HepG2 (cell line): Measurements from ENCODE around the gene TRAPPC4. TPM values are rescaled to one million over a fixed set of nuclear protein-coding genes. Genes with fewer than 3 reads are reported as not detected.

Experiments used
- GFI1 ChIP-seq: sonication (generic); formaldehyde crosslinking; IDR thresholded peaks from 2 replicates; pipeline ENCODE4 v1.5.0; 2020; ENCODE audit warnings: missing genetic modification reagents, mild to moderate bottlenecking, borderline replicate concordance
- KDM1A ChIP-seq: IDR thresholded peaks from 2 replicates; pipeline ENCODE4 v1.6.1; 2016; ENCODE audit warnings: missing compliant biosample characterization
- KDM3A ChIP-seq: IDR thresholded peaks from 2 replicates; pipeline ENCODE4 v1.6.1; 2018; ENCODE audit warnings: low read depth, missing compliant biosample characterization
- PCBP2 ChIP-seq: fragments of 200-400 bp; formaldehyde crosslinking; optimal IDR thresholded peaks from 2 replicates; pipeline ENCODE3; 2018; ENCODE audit warnings: low read length, low read depth; ENCODE audit not compliant: poor library complexity, severe bottlenecking
- PHF20 ChIP-seq: sonication (generic); formaldehyde crosslinking; IDR thresholded peaks from 2 replicates; pipeline ENCODE4 v1.5.0; 2020; ENCODE audit warnings: mild to moderate bottlenecking, missing genetic modification reagents
- PHF21A ChIP-seq: sonication (generic); formaldehyde crosslinking; IDR thresholded peaks from 2 replicates; pipeline ENCODE4 v1.5.0; 2020; ENCODE audit warnings: mild to moderate bottlenecking, missing genetic modification reagents
- SMARCE1 ChIP-seq: fragments of 450-650 bp; IDR thresholded peaks from 2 replicates; pipeline ENCODE4 v1.6.1; 2017; ENCODE audit warnings: borderline replicate concordance
- ZNF124 ChIP-seq: sonication (generic); formaldehyde crosslinking; IDR thresholded peaks from 2 replicates; pipeline ENCODE4 v1.4.0; 2020; ENCODE audit warnings: missing genetic modification reagents
- ZNF430 ChIP-seq: sonication (generic); formaldehyde crosslinking; IDR thresholded peaks from 2 replicates; pipeline ENCODE4 v1.9.0; 2021; ENCODE audit warnings: mild to moderate bottlenecking, missing genetic modification reagents
- ZNF777 ChIP-seq: sonication (generic); formaldehyde crosslinking; IDR thresholded peaks from 2 replicates; pipeline ENCODE4 v1.4.0; 2020; ENCODE audit warnings: missing genetic modification reagents
- ZNF839 ChIP-seq: sonication (generic); formaldehyde crosslinking; IDR thresholded peaks from 2 replicates; pipeline ENCODE4 v1.4.0; 2020; ENCODE audit warnings: missing genetic modification reagents, mild to moderate bottlenecking, borderline replicate concordance
- polyA plus RNA-seq, 8 experiments: library from polyadenylated mRNA; depleted of rRNA in 3 of 8; stranded (reverse) in 7 of 8; unstranded in 1 of 8; fragments of >200 nt; fragmentation: Illumina TruSeq in 4 of 8; extraction: Trizol in 4 of 8; gene quantifications; 2 replicates each; pipeline versions ENCODE4 v1.2.1 to v1.2.3, GENCODE V29; 2011 to 2016; ENCODE audit warnings: low read depth in 4 of 8, missing spikeins in 1 of 8, mixed read lengths in 1 of 8; ENCODE audit not compliant: insufficient read depth in 1 of 8
- total RNA-seq, 5 experiments: library from RNA; depleted of rRNA; stranded (reverse); fragments of >200 nt; fragmentation: Illumina TruSeq; extraction: Trizol; gene quantifications; 2 replicates each; pipeline ENCODE4 v1.2.3, GENCODE V29; 2016; ENCODE audit warnings: low read depth in 1 of 5
- TF ChIP-seq, protein P1 (sequence below), 2 experiments: IDR thresholded peaks; 2 replicates each; pipeline ENCODE4 v1.6.1; 2011 to 2012; ENCODE audit warnings: low read length in 2 of 2, borderline replicate concordance in 1 of 2, low read depth in 1 of 2, mild to moderate bottlenecking in 1 of 2, moderate library complexity in 1 of 2
- TF ChIP-seq, protein P2 (sequence below): sonication (generic); formaldehyde crosslinking; IDR thresholded peaks from 2 replicates; pipeline ENCODE4 v1.4.0; 2020; ENCODE audit warnings: missing genetic modification reagents
- TF ChIP-seq, protein P3 (sequence below): sonication (generic); formaldehyde crosslinking; IDR thresholded peaks from 2 replicates; pipeline ENCODE4 v1.4.0; 2020; ENCODE audit warnings: mild to moderate bottlenecking, missing genetic modification reagents
- TF ChIP-seq, protein P4 (sequence below): sonication (generic); formaldehyde crosslinking; IDR thresholded peaks from 2 replicates; pipeline ENCODE4 v1.4.0; 2020; ENCODE audit warnings: missing genetic modification reagents

TRAPPC4 gene
- total and polyA plus RNA-seq, 2 of the 13 experiments (the other 11 are each of a cell fraction or from before 2014, with no cell fraction given), result 97.4 to 140 TPM

DNA sequence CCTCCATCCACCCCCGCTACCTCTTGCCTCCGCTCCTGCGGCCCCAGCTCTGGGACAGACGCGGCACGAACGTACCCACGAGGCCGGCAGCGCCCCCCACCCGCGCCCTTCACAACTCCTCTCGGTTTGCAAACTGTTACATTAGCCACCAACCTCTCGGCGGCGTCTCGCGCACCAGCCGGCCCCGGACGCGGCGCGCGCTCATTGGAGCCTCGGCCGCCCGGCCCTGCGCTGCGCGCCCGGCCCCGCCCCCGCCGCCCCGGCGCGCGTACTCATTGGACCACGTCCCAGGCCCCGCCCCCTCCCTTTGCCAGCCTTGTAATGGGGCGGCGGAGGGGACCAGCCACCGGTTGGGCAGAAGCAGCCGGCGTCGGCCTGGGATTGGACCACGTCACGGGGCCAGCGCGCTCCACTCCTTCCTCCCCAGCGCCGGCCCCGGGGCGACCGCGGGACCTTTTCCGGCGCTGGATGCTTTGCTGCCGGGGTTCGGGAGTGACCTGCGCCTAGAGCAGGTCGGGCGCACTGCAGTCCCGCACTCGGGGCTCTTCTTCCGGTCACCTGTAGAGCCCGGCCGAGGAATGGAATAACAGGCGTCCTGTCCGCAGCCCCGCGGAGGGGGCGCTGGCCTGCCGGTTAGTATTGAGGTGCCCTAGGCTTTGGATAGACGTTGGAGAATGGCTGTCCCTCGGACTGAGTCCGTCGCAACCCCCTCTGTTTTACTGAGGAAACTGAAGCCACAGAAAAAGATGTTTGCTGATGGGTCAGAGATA is 38.6 kb downstream of the TRAPPC4 start, which contains the start of gene HYOU1 (continued):
- TF ChIP-seq, protein P1, sequence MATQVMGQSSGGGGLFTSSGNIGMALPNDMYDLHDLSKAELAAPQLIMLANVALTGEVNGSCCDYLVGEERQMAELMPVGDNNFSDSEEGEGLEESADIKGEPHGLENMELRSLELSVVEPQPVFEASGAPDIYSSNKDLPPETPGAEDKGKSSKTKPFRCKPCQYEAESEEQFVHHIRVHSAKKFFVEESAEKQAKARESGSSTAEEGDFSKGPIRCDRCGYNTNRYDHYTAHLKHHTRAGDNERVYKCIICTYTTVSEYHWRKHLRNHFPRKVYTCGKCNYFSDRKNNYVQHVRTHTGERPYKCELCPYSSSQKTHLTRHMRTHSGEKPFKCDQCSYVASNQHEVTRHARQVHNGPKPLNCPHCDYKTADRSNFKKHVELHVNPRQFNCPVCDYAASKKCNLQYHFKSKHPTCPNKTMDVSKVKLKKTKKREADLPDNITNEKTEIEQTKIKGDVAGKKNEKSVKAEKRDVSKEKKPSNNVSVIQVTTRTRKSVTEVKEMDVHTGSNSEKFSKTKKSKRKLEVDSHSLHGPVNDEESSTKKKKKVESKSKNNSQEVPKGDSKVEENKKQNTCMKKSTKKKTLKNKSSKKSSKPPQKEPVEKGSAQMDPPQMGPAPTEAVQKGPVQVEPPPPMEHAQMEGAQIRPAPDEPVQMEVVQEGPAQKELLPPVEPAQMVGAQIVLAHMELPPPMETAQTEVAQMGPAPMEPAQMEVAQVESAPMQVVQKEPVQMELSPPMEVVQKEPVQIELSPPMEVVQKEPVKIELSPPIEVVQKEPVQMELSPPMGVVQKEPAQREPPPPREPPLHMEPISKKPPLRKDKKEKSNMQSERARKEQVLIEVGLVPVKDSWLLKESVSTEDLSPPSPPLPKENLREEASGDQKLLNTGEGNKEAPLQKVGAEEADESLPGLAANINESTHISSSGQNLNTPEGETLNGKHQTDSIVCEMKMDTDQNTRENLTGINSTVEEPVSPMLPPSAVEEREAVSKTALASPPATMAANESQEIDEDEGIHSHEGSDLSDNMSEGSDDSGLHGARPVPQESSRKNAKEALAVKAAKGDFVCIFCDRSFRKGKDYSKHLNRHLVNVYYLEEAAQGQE (IDR thresholded peaks at IDR 0.05; ENCODE audit: borderline replicate concordance in 1 of 2, low read depth in 1 of 2, low read length in 2 of 2), result peak in 1 of 2 experiments; percentile 33; a peak in 1 of 4 replicates
- TF ChIP-seq ZNF430 (CRISPR knock-in tag), result peak; percentile 52; the same call in 1 of the 2 replicates
- no peak for TF ChIP-seq KDM1A (CRISPR knock-in tag)
- peak; percentile 77 for TF ChIP-seq PHF20
- no peak for TF ChIP-seq PCBP2
- TF ChIP-seq, protein P2, sequence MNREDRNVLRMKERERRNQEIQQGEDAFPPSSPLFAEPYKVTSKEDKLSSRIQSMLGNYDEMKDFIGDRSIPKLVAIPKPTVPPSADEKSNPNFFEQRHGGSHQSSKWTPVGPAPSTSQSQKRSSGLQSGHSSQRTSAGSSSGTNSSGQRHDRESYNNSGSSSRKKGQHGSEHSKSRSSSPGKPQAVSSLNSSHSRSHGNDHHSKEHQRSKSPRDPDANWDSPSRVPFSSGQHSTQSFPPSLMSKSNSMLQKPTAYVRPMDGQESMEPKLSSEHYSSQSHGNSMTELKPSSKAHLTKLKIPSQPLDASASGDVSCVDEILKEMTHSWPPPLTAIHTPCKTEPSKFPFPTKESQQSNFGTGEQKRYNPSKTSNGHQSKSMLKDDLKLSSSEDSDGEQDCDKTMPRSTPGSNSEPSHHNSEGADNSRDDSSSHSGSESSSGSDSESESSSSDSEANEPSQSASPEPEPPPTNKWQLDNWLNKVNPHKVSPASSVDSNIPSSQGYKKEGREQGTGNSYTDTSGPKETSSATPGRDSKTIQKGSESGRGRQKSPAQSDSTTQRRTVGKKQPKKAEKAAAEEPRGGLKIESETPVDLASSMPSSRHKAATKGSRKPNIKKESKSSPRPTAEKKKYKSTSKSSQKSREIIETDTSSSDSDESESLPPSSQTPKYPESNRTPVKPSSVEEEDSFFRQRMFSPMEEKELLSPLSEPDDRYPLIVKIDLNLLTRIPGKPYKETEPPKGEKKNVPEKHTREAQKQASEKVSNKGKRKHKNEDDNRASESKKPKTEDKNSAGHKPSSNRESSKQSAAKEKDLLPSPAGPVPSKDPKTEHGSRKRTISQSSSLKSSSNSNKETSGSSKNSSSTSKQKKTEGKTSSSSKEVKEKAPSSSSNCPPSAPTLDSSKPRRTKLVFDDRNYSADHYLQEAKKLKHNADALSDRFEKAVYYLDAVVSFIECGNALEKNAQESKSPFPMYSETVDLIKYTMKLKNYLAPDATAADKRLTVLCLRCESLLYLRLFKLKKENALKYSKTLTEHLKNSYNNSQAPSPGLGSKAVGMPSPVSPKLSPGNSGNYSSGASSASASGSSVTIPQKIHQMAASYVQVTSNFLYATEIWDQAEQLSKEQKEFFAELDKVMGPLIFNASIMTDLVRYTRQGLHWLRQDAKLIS (CRISPR knock-in tag), result no peak
- TF ChIP-seq PHF21A (CRISPR knock-in tag), result peak; percentile 94
- TF ChIP-seq ZNF777 (CRISPR knock-in tag), result peak; percentile 65; the same call in 1 of the 2 replicates
- TF ChIP-seq ZNF124 (CRISPR knock-in tag), result no peak; the same call in 1 of the 2 replicates
- TF ChIP-seq GFI1, result no peak
- no peak for TF ChIP-seq KDM3A
- TF ChIP-seq, protein P3, sequence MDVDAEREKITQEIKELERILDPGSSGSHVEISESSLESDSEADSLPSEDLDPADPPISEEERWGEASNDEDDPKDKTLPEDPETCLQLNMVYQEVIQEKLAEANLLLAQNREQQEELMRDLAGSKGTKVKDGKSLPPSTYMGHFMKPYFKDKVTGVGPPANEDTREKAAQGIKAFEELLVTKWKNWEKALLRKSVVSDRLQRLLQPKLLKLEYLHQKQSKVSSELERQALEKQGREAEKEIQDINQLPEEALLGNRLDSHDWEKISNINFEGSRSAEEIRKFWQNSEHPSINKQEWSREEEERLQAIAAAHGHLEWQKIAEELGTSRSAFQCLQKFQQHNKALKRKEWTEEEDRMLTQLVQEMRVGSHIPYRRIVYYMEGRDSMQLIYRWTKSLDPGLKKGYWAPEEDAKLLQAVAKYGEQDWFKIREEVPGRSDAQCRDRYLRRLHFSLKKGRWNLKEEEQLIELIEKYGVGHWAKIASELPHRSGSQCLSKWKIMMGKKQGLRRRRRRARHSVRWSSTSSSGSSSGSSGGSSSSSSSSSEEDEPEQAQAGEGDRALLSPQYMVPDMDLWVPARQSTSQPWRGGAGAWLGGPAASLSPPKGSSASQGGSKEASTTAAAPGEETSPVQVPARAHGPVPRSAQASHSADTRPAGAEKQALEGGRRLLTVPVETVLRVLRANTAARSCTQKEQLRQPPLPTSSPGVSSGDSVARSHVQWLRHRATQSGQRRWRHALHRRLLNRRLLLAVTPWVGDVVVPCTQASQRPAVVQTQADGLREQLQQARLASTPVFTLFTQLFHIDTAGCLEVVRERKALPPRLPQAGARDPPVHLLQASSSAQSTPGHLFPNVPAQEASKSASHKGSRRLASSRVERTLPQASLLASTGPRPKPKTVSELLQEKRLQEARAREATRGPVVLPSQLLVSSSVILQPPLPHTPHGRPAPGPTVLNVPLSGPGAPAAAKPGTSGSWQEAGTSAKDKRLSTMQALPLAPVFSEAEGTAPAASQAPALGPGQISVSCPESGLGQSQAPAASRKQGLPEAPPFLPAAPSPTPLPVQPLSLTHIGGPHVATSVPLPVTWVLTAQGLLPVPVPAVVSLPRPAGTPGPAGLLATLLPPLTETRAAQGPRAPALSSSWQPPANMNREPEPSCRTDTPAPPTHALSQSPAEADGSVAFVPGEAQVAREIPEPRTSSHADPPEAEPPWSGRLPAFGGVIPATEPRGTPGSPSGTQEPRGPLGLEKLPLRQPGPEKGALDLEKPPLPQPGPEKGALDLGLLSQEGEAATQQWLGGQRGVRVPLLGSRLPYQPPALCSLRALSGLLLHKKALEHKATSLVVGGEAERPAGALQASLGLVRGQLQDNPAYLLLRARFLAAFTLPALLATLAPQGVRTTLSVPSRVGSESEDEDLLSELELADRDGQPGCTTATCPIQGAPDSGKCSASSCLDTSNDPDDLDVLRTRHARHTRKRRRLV, result no peak
- TF ChIP-seq, protein P4, sequence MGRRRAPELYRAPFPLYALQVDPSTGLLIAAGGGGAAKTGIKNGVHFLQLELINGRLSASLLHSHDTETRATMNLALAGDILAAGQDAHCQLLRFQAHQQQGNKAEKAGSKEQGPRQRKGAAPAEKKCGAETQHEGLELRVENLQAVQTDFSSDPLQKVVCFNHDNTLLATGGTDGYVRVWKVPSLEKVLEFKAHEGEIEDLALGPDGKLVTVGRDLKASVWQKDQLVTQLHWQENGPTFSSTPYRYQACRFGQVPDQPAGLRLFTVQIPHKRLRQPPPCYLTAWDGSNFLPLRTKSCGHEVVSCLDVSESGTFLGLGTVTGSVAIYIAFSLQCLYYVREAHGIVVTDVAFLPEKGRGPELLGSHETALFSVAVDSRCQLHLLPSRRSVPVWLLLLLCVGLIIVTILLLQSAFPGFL (CRISPR knock-in tag), result no peak
- no peak for TF ChIP-seq SMARCE1
- no peak for TF ChIP-seq ZNF839 (CRISPR knock-in tag)
